ENCODE results near the gene ACOX2. TPM values are rescaled to one million over a fixed set of nuclear protein-coding genes. Genes with fewer than 3 reads are reported as not detected.
A peak's percentile ranks its signal among the peaks of the same experiment; 100 is the strongest.

The ACOX2 gene
- polyA plus RNA-seq, 2 of the 4 experiments (the other 2 are of a cell fraction), result 4.8 to 23.2 TPM

GRCh38 chr3:58529516-58530353 lies 7.3 kb downstream of the ACOX2 start:
- ATAC-seq (peak in 1 of 2 experiments; percentile 72; a peak in 3 of 6 replicates), FAIRE-seq (no peak)

GRCh38 chr3:58528629-58529028 lies 8.4 kb downstream of the ACOX2 start:
- ATAC-seq, result no peak
- Histone ChIP-seq H3K27ac (peak overlapping the region; percentile 50 to 77; a peak in 5 of 6 replicates), H3K4me2 (peak overlapping the region; percentile 49), H3K4me3 (no peak overlapping the region), H3K4me1 (peaks cover 48% of the 10 kb centered on the region), H3K9me3 (no peaks in the 10 kb centered on the region)
- no peak for FAIRE-seq
- ChIA-PET POLR2A (interaction anchor here (0.8 kb wide), 1 partner anchor 37 kb away, joined by 3 read pairs; the partner anchor contains the start of gene KCTD6), CTCF (interaction anchor here (1.3 to 2.4 kb wide), 3 partner anchors 10 to 65 kb away, joined by 4 to 10 read pairs (median 9); no protein-coding TSS in a partner anchor)
- DNase-seq (ENCODE audit: low read depth in 1 of 2, low spot score in 1 of 2), result no peak
- 47% methylated on average over 6 of the region's 6 CpGs for WGBS (ENCODE audit: missing lambda C conversion rate)
- TF ChIP-seq CTCF (IDR thresholded peaks at IDR 0.05), result no peak
- no peak for TF ChIP-seq NFE2L2 (conservative IDR thresholded peaks at IDR 0.05; ENCODE audit: low read length)
- no peak for TF ChIP-seq CEBPB (IDR thresholded peaks at IDR 0.05)
- no peak for TF ChIP-seq ELK1 (IDR thresholded peaks at IDR 0.05; ENCODE audit: low read depth, low read length)
- TF ChIP-seq PBX3 (IDR thresholded peaks at IDR 0.05), result no peak
- TF ChIP-seq ZSCAN20 (CRISPR knock-in tag; IDR thresholded peaks at IDR 0.05), result no peak
- no peak for TF ChIP-seq POLR2AphosphoS2 (conservative IDR thresholded peaks at IDR 0.05; ENCODE audit: low read length)
- TF ChIP-seq ZFP36 (IDR thresholded peaks at IDR 0.05; ENCODE audit: borderline replicate concordance, partially characterized antibody), result no peak

More at GRCh38 chr3:58529516-58530353, 7.3 kb downstream of the ACOX2 start:
- ChIA-PET CTCF (interaction anchor here (0.6 to 2.4 kb wide), 6 partner anchors 9 to 104 kb away, joined by 3 to 10 read pairs (median 5); partner anchors contain the start of gene KCTD6), POLR2A (no interaction called here)
- 63% methylated on average over 8 of the region's 15 CpGs for WGBS (ENCODE audit: missing lambda C conversion rate)
- TF ChIP-seq PBX3 (IDR thresholded peaks at IDR 0.05) (no peak), SMC3 (IDR thresholded peaks at IDR 0.05) (0 out of 3 replicates have a peak, but pooled peaks have one; percentile 20), TFCP2L1 (CRISPR knock-in tag; IDR thresholded peaks at IDR 0.05) (no peak), CTCF (IDR thresholded peaks at IDR 0.05) (peak; percentile 43), REST (IDR thresholded peaks at IDR 0.05) (no peak), RAD21 (conservative IDR thresholded peaks at IDR 0.05 in 1 of 2, IDR thresholded peaks at IDR 0.05 in 1 of 2) (peak; percentile 30 to 48; a peak in 4 of 5 replicates), CEBPB (IDR thresholded peaks at IDR 0.05) (no peak), RCOR1 (IDR thresholded peaks at IDR 0.05; ENCODE audit: low read depth, low read length) (no peak)
- DNase-seq (ENCODE audit: low read depth in 1 of 2, low spot score in 1 of 2), result peak in 1 of 2 experiments; percentile 60
- no peak overlapping the region for H3K4me3 ChIP-seq
- H3K4me2 ChIP-seq, result no peak overlapping the region
- H3K4me1 ChIP-seq, result peaks cover 48% of the 10 kb centered on the region
- peak overlapping the region in 1 of 2 experiments; percentile 77; a peak in 3 of 6 replicates for H3K27ac ChIP-seq
- no peaks in the 10 kb centered on the region for H3K9me3 ChIP-seq
